Measurements from ENCODE around the gene AP2M1. TPM values are rescaled to one million over a fixed set of nuclear protein-coding genes. Genes with fewer than 3 reads are reported as not detected.

Gene AP2M1
- total RNA-seq (400 and 431 TPM in 2 replicates), polyA plus RNA-seq (602 and 603 TPM in 2 replicates), polyA minus RNA-seq (444 and 455 TPM in 2 replicates), Bru-seq, nascent RNA (percentile 88 among the genes with signal in this experiment), BruChase-seq, experiment 1, labeled RNA remaining after a 6-hour chase (percentile 99 among the genes with signal in this experiment), BruChase-seq, experiment 2, labeled RNA remaining after a 2-hour chase (percentile 96 among the genes with signal in this experiment)
- 496 and 577 TPM in 2 replicates for polyA plus RNA-seq (2011; cell fraction: cytosol; rRNA removed)
- polyA plus RNA-seq (2011; cell fraction: nucleus; rRNA removed): 406 and 478 TPM in 2 replicates
- 522 and 611 TPM in 2 replicates for polyA plus RNA-seq (2012)
- 181 TPM for polyA minus RNA-seq (2011; cell fraction: cytosol; rRNA and poly(A)+ RNA removed)
- polyA minus RNA-seq (2011; cell fraction: nucleus; rRNA and poly(A)+ RNA removed): 99.3 and 131 TPM in 2 replicates
- long read RNA-seq, transcript AP2M1-207 (10 exons, 1,950 nt): minor isoform, 14 of 1,691 reads
- long read RNA-seq, transcript AP2M1-202 (11 exons, 2,091 nt): major isoform, 703 of 1,691 reads
- long read RNA-seq, partial matches to known transcripts: 69 of 1,691 reads
- long read RNA-seq, other reads (novel, unspliced or antisense): 905 of 1,691 reads

GRCh38 chr3:184174646-184175492 is at the start of gene AP2M1:
AP2M1 (plus strand) TSS chr3:184174855; CDS start chr3:184176994, 2,139 bp downstream.
- ChIA-PET CTCF (interaction anchor here (0.6 to 2.1 kb wide), 7 partner anchors 9 to 75 kb away, joined by 3 to 11 read pairs (median 4); partner anchors contain the start of genes DVL3 and EEF1AKMT4), POLR2A (interaction anchor here (0.5 to 1.7 kb wide), 4 partner anchors 11 to 160 kb away, joined by 5 to 6 read pairs (median 5); partner anchors contain the start of gene ABCF3)
- peak; percentile 98 for FAIRE-seq
- no peaks in the 10 kb centered on the region for H3K9me1 ChIP-seq (replicated peaks; ENCODE audit: control insufficient read depth, extremely low read depth, insufficient read depth, low read length)
- BruUV-seq (replicated peaks): no TSS peak
- H3K9me3 ChIP-seq (replicated peaks; ENCODE audit: control insufficient read depth, insufficient read depth, low read length): no peaks in the 10 kb centered on the region
- H3K36me3 ChIP-seq (ENCODE audit: control insufficient read depth in 2 of 2, extremely low read depth in 1 of 2, insufficient read depth in 2 of 2, low read length in 2 of 2): peaks cover 14 to 37% of the 10 kb centered on the region in 2 experiments
- H3K4me2 ChIP-seq (ENCODE audit: insufficient read depth, low read length): peak within 1 kb of the TSS; percentile 81
- peak within 1 kb of the TSS; percentile 86 for H3K9ac ChIP-seq (replicated peaks; ENCODE audit: extremely low read depth, insufficient read depth, low read length)
- peak within 1 kb of the TSS; percentile 83 for H2AFZ ChIP-seq (ENCODE audit: low read depth, low read length)
- TF ChIP-seq CTCF (IDR thresholded peaks at IDR 0.05; ENCODE audit: extremely low read depth in 1 of 2, insufficient read depth in 1 of 2, low read depth in 1 of 2, low read length in 2 of 2) (peak in 1 of 2 donors; percentile 12), POLR2AphosphoS5 (IDR thresholded peaks at IDR 0.05; ENCODE audit: insufficient read depth, low read depth, low read length) (peak; percentile 85), POLR2A (IDR thresholded peaks at IDR 0.05; ENCODE audit: low read depth, low read length) (peak; percentile 91), MAX (IDR thresholded peaks at IDR 0.05; ENCODE audit: insufficient read depth, insufficient read length) (no peak)
- H3K4me3 ChIP-seq (replicated peaks in 1 of 3; ENCODE audit: insufficient read depth in 1 of 3, low read depth in 1 of 3, low read length in 3 of 3): peak within 1 kb of the TSS; percentile 84 to 97 (median 87)
- H3K27me3 ChIP-seq (ENCODE audit: control insufficient read depth in 2 of 2, insufficient read depth in 2 of 2, low read length in 2 of 2): no peaks in the 10 kb centered on the region
- H3K27ac ChIP-seq (ENCODE audit: insufficient read depth, low read depth, low read length): peak within 1 kb of the TSS; percentile 73
- no peaks in the 10 kb centered on the region for H4K20me1 ChIP-seq (replicated peaks; ENCODE audit: control insufficient read depth, extremely low read depth, insufficient read depth, low read length)
- intact Hi-C loops (cut with micrococcal nuclease) (loop anchor here (1.0 to 5.0 kb wide), 5 partner anchors 18 to 158 kb away; partner anchors contain the start of genes ABCC5, EIF4G1 and PSMD2), dilution Hi-C loops (cut with MboI; ENCODE audit: extremely low pct_ligation_motif_present, low sequenced_read_pairs) (no loop called here)
- peak; percentile 100 for DNase-seq (ENCODE audit: low read depth, low spot score)
- peaks cover 22% of the 10 kb centered on the region for H3K4me1 ChIP-seq (ENCODE audit: control insufficient read depth, extremely low read depth, insufficient read depth, low read length)
- peaks cover 41% of the 10 kb centered on the region for H3K79me2 ChIP-seq (ENCODE audit: control insufficient read depth, insufficient read depth, low read length)

All from endothelial cell of umbilical vein (primary cell).